ENCODE data around the gene MYO7A.
A peak's percentile ranks its signal among the peaks of the same experiment; 100 is the strongest.

Gene MYO7A

GRCh38 chr11:77155082-77155475 lies 27.0 kb downstream of the MYO7A start:
- DNase-seq, result peak in 3 of 10 donors; percentile 16 to 59 (median 51)
- intact Hi-C loops (cut with DNase I), result no loop called here

- DNase-seq, result peak in 3 of 10 donors; percentile 50 to 70 (median 54)
- intact Hi-C loops (cut with DNase I), result no loop called here
Measured at GRCh38 chr11:77155556-77156130, 27.6 kb downstream of the MYO7A start.

- intact Hi-C loops (cut with DNase I), result no loop called here
- peak in 3 of 10 donors; percentile 48 to 64 (median 62) for DNase-seq
Measured at GRCh38 chr11:77156396-77157195, 28.6 kb downstream of the MYO7A start.

- DNase-seq, result peak in 3 of 10 donors; percentile 64 to 81 (median 77)
- intact Hi-C loops (cut with DNase I), result no loop called here
Measured at GRCh38 chr11:77158041-77158695, 30.1 kb downstream of the MYO7A start.

- peak in 2 of 10 donors; percentile 58 to 61 for DNase-seq
- intact Hi-C loops (cut with DNase I), result no loop called here
Measured at GRCh38 chr11:77159219-77159936, 31.3 kb downstream of the MYO7A start.

- intact Hi-C loops (cut with DNase I), result no loop called here
- peak in 3 of 10 donors; percentile 57 to 66 (median 62) for DNase-seq
Measured at GRCh38 chr11:77159937-77160495, 32.0 kb downstream of the MYO7A start.

GRCh38 chr11:77163271-77163670 lies 35.2 kb downstream of the MYO7A start:
- no peak for DNase-seq
- intact Hi-C loops (cut with DNase I), result no loop called here

GRCh38 chr11:77165066-77165465 lies 37.0 kb downstream of the MYO7A start:
- intact Hi-C loops (cut with DNase I), result no loop called here
- peak in 3 of 10 donors; percentile 35 to 55 (median 38) for DNase-seq

GRCh38 chr11:77166021-77166420 lies 38.0 kb downstream of the MYO7A start:
- DNase-seq, result peak in 2 of 10 donors; percentile 28 to 66
- intact Hi-C loops (cut with DNase I), result no loop called here

- intact Hi-C loops (cut with DNase I), result no loop called here
- DNase-seq, result peak in 2 of 10 donors; percentile 16 to 50
Measured at GRCh38 chr11:77167111-77167626, 39.1 kb downstream of the MYO7A start.

- intact Hi-C loops (cut with DNase I), result no loop called here
- DNase-seq, result peak in 3 of 10 donors; percentile 14 to 52 (median 25)
Measured at GRCh38 chr11:77167791-77168190, 39.7 kb downstream of the MYO7A start.

GRCh38 chr11:77170107-77170506 lies 42.1 kb downstream of the MYO7A start:
- intact Hi-C loops (cut with DNase I), result no loop called here
- DNase-seq, result peak in 3 of 10 donors; percentile 36 to 53 (median 37)

GRCh38 chr11:77171254-77171653 lies 43.2 kb downstream of the MYO7A start:
- peak in 3 of 10 donors; percentile 14 to 24 (median 18) for DNase-seq
- intact Hi-C loops (cut with DNase I), result no loop called here

- intact Hi-C loops (cut with DNase I), result no loop called here
- peak in 2 of 10 donors; percentile 32 to 39 for DNase-seq
Measured at GRCh38 chr11:77171885-77172665, 44.0 kb downstream of the MYO7A start.

- DNase-seq, result peak in 3 of 10 donors; percentile 66 to 72 (median 70)
- intact Hi-C loops (cut with DNase I), result no loop called here
Measured at GRCh38 chr11:77172666-77172982, 44.6 kb downstream of the MYO7A start.

GRCh38 chr11:77173494-77173893 lies 45.4 kb downstream of the MYO7A start:
- intact Hi-C loops (cut with DNase I), result no loop called here
- DNase-seq, result peak in 3 of 10 donors; percentile 49 to 75 (median 54)

GRCh38 chr11:77174559-77174958 lies 46.5 kb downstream of the MYO7A start:
- intact Hi-C loops (cut with DNase I), result no loop called here
- peak in 2 of 10 donors; percentile 26 to 49 for DNase-seq

GRCh38 chr11:77175021-77175842 lies 47.2 kb downstream of the MYO7A start:
- intact Hi-C loops (cut with DNase I), result no loop called here
- DNase-seq, result peak in 3 of 10 donors; percentile 48 to 88 (median 67)
